Measurements from ENCODE around the gene NUP205. TPM values are rescaled to one million over a fixed set of nuclear protein-coding genes. Genes with fewer than 3 reads are reported as not detected.

NUP205 gene
- total RNA-seq, 4 donors from 2014 or later = 27.6 to 33.9 (median 28.8) TPM

- H3K4me3 ChIP-seq (ENCODE audit: low read depth, poor library complexity, severe bottlenecking) = peak overlapping the region; percentile 23
- no peak for TF ChIP-seq POLR2A (IDR thresholded peaks at IDR 0.05)
- no peak for TF ChIP-seq CTCF (IDR thresholded peaks at IDR 0.05)
- intact Hi-C loops (cut with DNase I; ENCODE audit: low total_unique reads) = no loop called here
- DNase-seq (ENCODE audit: low spot score in 2 of 2) = no peak
- 58 to 62% methylated on average over 14 of the region's 14 CpGs for WGBS, 2 donors
These were observed 103.8 kb downstream of the NUP205 start for GRCh38 chr7:135661311-135662122.

GRCh38 chr7:135662123-135662372, 104.3 kb downstream of the NUP205 start:
- intact Hi-C loops (cut with DNase I; ENCODE audit: low total_unique reads) = no loop called here
- no peak for DNase-seq (ENCODE audit: low spot score in 2 of 2)
- TF ChIP-seq POLR2A (IDR thresholded peaks at IDR 0.05) (no peak), CTCF (IDR thresholded peaks at IDR 0.05) (peak in 1 of 3 donors; percentile 76)
- H3K4me3 ChIP-seq (ENCODE audit: low read depth, poor library complexity, severe bottlenecking) = peak overlapping the region; percentile 23
- WGBS, 2 donors = 16 to 21% methylated on average over 8 to 9 of the region's 17 CpGs

- peak within 1 kb of the TSS; percentile 84 for H3K4me3 ChIP-seq (ENCODE audit: low read depth, poor library complexity, severe bottlenecking)
- DNase-seq (ENCODE audit: low spot score in 2 of 2) = peak; percentile 94 to 99
- intact Hi-C loops (cut with DNase I; ENCODE audit: low total_unique reads) = no loop called here
- TF ChIP-seq CTCF (IDR thresholded peaks at IDR 0.05) (no peak), POLR2A (IDR thresholded peaks at IDR 0.05) (peak in 1 of 2 donors; percentile 47)
- 0 to 1% methylated on average over 28 to 29 of the region's 60 CpGs for WGBS, 2 donors
These were observed 104.8 kb downstream of the NUP205 start, which contains the start of gene STMP1 for GRCh38 chr7:135662373-135663114. STMP1 (plus strand) TSS chr7:135662514.

- no peak overlapping the region for H3K4me3 ChIP-seq (ENCODE audit: low read depth, poor library complexity, severe bottlenecking)
- no peak for TF ChIP-seq POLR2A (IDR thresholded peaks at IDR 0.05)
- no peak for DNase-seq (ENCODE audit: low spot score in 2 of 2)
- intact Hi-C loops (cut with DNase I; ENCODE audit: low total_unique reads) = no loop called here
- 58 to 74% methylated on average over 3 of the region's 3 CpGs for WGBS, 2 donors
These were observed 106.4 kb downstream of the NUP205 start for GRCh38 chr7:135664046-135664589.

- no peak for DNase-seq (ENCODE audit: low spot score in 2 of 2)
- TF ChIP-seq CTCF (IDR thresholded peaks at IDR 0.05) (no peak), POLR2A (IDR thresholded peaks at IDR 0.05) (no peak)
- H3K4me3 ChIP-seq (ENCODE audit: low read depth, poor library complexity, severe bottlenecking) = no peak overlapping the region
- intact Hi-C loops (cut with DNase I; ENCODE audit: low total_unique reads) = no loop called here
- 60 to 68% methylated on average over 3 of the region's 3 CpGs for WGBS, 2 donors
These were observed 107.3 kb downstream of the NUP205 start for GRCh38 chr7:135665042-135665441.

- 89% methylated on average over 11 of the region's 11 CpGs for WGBS, 2 donors
- intact Hi-C loops (cut with DNase I; ENCODE audit: low total_unique reads) = no loop called here
- H3K4me3 ChIP-seq (ENCODE audit: low read depth, poor library complexity, severe bottlenecking) = no peak overlapping the region
- DNase-seq (ENCODE audit: low spot score in 2 of 2) = no peak
- no peak for TF ChIP-seq CTCF (IDR thresholded peaks at IDR 0.05)
- no peak for TF ChIP-seq POLR2A (IDR thresholded peaks at IDR 0.05)
These were observed 108.4 kb downstream of the NUP205 start for GRCh38 chr7:135666156-135666555.
